ENCODE results near the gene SLC12A5. TPM values are rescaled to one million over a fixed set of nuclear protein-coding genes. Genes with fewer than 3 reads are reported as not detected.

The SLC12A5 gene
- total RNA-seq, 1 donor from 2014 or later: 10.4 TPM

DNA sequence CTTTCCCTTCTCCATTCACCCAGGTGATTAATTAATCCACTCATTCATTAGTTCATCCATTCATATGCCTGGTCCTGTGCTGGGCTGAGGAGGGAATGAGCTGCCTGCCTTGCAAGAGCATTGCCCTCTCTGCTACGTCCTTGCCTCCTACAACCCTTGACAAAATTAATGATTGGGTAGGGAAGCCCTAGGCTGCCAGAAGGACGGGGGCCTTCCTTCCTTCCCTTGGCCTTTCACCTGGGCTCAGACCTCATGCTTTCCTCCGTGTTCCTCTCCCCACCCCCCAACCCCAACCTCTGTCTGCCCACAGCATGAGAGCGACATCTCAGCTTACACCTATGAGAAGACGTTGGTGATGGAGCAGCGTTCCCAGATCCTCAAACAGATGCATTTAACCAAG is 25.6 kb downstream of the SLC12A5 start:
- Mint-ChIP-seq H3K9me3 (ENCODE audit: unreplicated experiment) (peaks cover 3% of the 10 kb centered on the region), H3K4me1 (ENCODE audit: low read depth, unreplicated experiment) (peaks cover 8% of the 10 kb centered on the region), H3K36me3 (ENCODE audit: unreplicated experiment) (peaks cover 20% of the 10 kb centered on the region), H3K27ac (ENCODE audit: unreplicated experiment) (no peak overlapping the region), H3K27me3 (ENCODE audit: unreplicated experiment) (peaks cover 32% of the 10 kb centered on the region), H3K4me3 (ENCODE audit: unreplicated experiment) (no peak overlapping the region)
- DNase-seq: no peak
- TF ChIP-seq, protein P1, sequence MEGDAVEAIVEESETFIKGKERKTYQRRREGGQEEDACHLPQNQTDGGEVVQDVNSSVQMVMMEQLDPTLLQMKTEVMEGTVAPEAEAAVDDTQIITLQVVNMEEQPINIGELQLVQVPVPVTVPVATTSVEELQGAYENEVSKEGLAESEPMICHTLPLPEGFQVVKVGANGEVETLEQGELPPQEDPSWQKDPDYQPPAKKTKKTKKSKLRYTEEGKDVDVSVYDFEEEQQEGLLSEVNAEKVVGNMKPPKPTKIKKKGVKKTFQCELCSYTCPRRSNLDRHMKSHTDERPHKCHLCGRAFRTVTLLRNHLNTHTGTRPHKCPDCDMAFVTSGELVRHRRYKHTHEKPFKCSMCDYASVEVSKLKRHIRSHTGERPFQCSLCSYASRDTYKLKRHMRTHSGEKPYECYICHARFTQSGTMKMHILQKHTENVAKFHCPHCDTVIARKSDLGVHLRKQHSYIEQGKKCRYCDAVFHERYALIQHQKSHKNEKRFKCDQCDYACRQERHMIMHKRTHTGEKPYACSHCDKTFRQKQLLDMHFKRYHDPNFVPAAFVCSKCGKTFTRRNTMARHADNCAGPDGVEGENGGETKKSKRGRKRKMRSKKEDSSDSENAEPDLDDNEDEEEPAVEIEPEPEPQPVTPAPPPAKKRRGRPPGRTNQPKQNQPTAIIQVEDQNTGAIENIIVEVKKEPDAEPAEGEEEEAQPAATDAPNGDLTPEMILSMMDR (IDR thresholded peaks at IDR 0.05; ENCODE audit: partially characterized antibody, unreplicated experiment): no peak

DNA sequence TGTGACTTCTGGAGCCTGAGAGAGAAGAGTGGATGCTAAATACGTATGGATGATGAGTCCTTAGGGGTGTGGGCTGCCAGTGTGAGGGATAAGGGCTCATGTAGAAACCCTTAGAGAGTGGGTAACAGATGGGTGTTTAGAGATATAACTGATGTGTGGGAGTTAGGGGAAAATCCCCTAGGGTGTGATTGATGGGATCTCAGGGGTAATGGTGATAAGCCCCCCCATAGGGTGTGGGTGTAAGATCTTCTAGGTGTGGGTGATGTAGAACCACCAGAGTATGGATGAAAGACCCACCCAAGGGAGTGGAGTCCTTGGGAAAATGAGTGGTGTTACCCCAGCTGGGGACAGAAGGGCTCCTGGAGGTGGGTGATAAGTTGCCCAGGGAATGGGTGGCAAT is 26.3 kb downstream of the SLC12A5 start:
- TF ChIP-seq, protein P1 (IDR thresholded peaks at IDR 0.05; ENCODE audit: partially characterized antibody, unreplicated experiment): no peak
- Mint-ChIP-seq H3K4me1 (ENCODE audit: low read depth, unreplicated experiment) (peaks cover 14% of the 10 kb centered on the region), H3K4me3 (ENCODE audit: unreplicated experiment) (no peak overlapping the region), H3K27ac (ENCODE audit: unreplicated experiment) (no peak overlapping the region), H3K36me3 (ENCODE audit: unreplicated experiment) (peaks cover 20% of the 10 kb centered on the region), H3K27me3 (ENCODE audit: unreplicated experiment) (peaks cover 30% of the 10 kb centered on the region), H3K9me3 (ENCODE audit: unreplicated experiment) (peaks cover 3% of the 10 kb centered on the region)
- no peak for DNase-seq

DNA sequence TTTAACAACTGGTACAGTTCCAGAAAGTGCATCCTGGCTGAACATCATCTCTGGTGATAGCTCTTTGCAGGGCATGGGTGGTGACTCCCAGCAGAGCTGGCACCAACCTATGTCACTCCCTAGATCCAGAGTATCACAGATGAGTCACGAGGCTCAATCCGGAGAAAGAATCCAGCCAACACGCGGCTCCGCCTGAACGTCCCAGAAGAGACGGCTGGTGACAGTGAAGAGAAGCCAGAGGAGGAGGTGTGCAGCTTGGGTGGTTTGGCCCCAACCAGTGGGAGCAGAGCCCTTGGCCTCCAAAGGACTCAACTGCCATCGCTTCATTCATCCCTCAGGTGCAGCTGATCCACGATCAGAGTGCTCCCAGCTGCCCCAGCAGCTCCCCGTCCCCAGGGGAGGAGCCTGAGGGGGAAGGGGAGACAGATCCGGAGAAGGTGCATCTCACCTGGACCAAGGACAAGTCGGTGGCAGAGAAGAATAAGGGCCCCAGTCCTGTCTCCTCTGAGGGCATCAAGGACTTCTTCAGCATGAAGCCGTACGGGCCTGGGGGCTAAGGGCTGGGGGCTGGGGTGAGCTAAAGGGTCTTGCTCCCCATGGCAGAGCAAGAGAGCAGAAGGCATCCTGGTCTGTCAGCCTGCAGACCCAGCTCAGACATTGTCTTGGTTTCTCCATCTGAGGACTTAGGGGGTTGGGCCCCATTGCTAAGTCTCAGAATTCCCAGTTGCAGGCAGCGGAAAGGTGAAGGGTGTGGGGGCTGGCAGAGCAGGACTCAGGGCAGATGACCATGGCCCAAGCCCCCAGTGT is 27.2 kb downstream of the SLC12A5 start:
- no peak for DNase-seq
- peaks cover 18% of the 10 kb centered on the region for H3K4me1 Mint-ChIP-seq (ENCODE audit: low read depth, unreplicated experiment)
- peaks cover 28% of the 10 kb centered on the region for H3K27me3 Mint-ChIP-seq (ENCODE audit: unreplicated experiment)
- TF ChIP-seq, protein P1 (IDR thresholded peaks at IDR 0.05; ENCODE audit: partially characterized antibody, unreplicated experiment): no peak
- H3K9me3 Mint-ChIP-seq (ENCODE audit: unreplicated experiment): peaks cover 3% of the 10 kb centered on the region
- no peak overlapping the region for H3K27ac Mint-ChIP-seq (ENCODE audit: unreplicated experiment)
- H3K36me3 Mint-ChIP-seq (ENCODE audit: unreplicated experiment): peaks cover 20% of the 10 kb centered on the region
- H3K4me3 Mint-ChIP-seq (ENCODE audit: unreplicated experiment): no peak overlapping the region

DNA sequence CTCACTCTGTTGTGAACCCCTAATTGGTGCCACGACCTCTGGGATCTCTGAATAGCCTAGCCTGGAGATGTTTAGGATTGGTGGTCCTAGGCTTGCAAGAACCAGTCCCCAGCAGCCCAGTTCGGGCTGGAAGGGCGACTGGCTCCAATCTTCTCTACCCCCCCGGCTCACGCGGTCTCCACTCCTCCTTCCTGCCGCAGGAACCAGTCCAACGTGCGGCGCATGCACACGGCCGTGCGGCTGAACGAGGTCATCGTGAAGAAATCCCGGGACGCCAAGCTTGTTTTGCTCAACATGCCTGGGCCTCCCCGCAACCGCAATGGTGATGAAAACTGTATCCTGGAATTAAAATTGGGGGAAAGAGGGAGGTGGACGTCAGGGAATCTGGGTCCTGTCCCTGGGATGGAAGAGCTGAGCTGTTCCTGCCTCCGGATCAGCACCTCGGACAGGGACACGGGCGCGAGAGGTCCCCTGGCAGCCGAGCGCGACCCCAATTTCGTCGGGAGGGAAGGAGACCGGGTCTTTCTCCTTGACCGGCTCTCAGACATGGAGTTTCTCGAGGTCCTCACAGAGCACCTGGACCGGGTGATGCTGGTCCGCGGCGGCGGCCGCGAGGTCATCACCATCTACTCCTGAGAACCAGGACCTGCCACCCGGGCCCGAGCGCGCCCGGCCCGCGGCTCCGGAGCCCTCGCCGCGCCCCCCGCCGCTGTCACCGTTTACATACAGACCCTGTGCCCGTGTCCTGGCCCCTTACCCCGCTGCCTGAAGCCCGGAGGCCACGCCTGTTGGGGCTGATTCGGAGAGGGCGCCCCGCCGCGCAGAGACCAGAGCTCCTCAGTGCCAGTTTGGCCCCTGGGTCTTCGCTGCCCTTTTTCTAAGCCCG is 28.2 kb downstream of the SLC12A5 start:
- H3K36me3 Mint-ChIP-seq (ENCODE audit: unreplicated experiment): peaks cover 20% of the 10 kb centered on the region
- H3K27ac Mint-ChIP-seq (ENCODE audit: unreplicated experiment): peak overlapping the region; percentile 19
- H3K9me3 Mint-ChIP-seq (ENCODE audit: unreplicated experiment): peaks cover 5% of the 10 kb centered on the region
- H3K4me1 Mint-ChIP-seq (ENCODE audit: low read depth, unreplicated experiment): peaks cover 28% of the 10 kb centered on the region
- no peak for DNase-seq
- peak overlapping the region; percentile 52 for H3K4me3 Mint-ChIP-seq (ENCODE audit: unreplicated experiment)
- H3K27me3 Mint-ChIP-seq (ENCODE audit: unreplicated experiment): peaks cover 26% of the 10 kb centered on the region
- TF ChIP-seq, protein P1 (IDR thresholded peaks at IDR 0.05; ENCODE audit: partially characterized antibody, unreplicated experiment): no peak
